HUDEP-2 (cell line): ENCODE results near the gene RASL12.
"Not testable (repeated sequence)": the region's sequence is repeated elsewhere in the genome, so short reads cannot be mapped to it uniquely, and the experiment has no call there.

Experiments used
- DNase-seq, 76 experiments: peaks; one replicate each; lab custom pipeline; 2025; ENCODE audit not compliant: unreplicated experiment in 76 of 76; lab: John Stamatoyannopoulos, UW

Gene RASL12, protein sequence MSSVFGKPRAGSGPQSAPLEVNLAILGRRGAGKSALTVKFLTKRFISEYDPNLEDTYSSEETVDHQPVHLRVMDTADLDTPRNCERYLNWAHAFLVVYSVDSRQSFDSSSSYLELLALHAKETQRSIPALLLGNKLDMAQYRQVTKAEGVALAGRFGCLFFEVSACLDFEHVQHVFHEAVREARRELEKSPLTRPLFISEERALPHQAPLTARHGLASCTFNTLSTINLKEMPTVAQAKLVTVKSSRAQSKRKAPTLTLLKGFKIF

DNA sequence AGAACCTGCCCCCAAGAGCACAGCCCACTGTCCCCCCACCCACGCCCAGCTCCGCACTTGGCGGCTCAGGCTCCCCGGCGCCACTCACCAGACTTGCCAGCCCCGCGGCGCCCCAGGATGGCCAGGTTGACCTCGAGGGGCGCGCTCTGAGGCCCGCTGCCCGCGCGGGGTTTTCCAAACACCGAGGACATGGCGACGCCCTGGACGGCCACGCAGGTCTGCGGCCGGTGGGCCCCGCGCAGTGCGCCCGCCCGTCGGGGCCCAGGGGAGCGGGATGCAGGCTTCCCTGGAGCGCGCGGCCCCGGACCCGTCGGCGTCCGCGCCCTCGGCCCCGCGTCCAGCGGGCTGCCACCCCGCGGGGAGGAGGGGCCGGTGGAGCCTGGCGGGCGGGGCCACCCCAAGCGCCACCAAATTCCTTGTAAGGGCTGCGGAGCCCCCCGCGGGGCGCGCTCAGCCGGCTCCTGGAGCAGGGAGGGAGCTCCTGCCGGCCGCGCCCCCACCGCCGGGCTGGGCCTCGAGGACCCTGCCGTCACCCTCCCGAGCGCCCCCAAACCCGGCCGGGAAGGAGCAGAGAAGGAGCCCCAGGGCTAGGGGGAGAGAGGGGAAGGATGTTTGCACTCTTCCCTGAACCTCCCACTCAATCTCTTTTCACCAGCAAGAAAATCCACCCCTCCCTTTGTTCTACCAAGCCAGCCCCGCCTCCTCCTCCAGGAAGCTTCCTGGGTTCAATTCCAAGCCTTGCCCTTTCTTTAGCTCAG is at the start of gene RASL12:
RASL12 (minus strand) TSS at position 347 of the 758 bp plus-strand sequence; CDS start at position 191, 156 bp downstream.
- DNase-seq: no peak

DNA sequence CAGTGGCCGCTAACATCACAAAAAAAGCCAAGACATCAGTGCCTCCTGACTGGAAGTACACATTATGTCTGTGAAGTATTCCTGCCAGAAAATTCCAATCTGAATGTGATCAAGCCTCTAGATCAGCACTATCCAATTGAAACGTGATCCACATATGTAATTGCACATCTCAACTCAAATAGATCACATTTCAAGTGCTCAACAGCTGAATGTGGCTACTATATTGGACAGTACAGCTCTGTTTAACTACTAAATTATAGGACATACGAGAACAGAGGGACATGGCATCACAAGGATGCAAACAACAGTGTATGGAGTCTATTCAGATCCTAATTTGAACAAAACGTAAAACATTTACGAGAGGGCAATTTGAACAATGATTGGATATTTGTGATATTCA is 47.8 kb upstream of the RASL12 start:
- DNase-seq: no peak

DNA sequence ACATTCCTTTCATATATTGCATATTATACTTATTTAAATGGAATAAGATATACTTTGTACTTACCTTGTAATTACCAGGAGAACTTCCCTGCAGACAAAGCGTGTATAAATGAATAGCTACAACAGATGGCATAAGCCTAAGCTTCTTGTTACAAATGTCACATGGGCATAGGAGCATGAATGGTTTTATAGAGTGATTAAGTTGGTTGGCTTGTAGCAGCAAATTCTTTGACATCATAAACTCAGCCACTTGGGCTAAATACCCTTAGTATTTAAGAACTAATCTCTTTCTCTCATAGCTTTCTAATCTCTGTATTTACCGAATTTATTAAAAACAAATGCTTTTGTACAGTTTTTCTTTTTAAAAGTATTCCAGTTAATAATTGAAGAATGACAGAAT is 47.3 kb upstream of the RASL12 start, which contains the start of gene UBAP1L:
UBAP1L (minus strand) TSS at position 115 of the 400 bp plus-strand sequence. CDS start 8,985 bp downstream, outside the sequence.
- no peak for DNase-seq

DNA sequence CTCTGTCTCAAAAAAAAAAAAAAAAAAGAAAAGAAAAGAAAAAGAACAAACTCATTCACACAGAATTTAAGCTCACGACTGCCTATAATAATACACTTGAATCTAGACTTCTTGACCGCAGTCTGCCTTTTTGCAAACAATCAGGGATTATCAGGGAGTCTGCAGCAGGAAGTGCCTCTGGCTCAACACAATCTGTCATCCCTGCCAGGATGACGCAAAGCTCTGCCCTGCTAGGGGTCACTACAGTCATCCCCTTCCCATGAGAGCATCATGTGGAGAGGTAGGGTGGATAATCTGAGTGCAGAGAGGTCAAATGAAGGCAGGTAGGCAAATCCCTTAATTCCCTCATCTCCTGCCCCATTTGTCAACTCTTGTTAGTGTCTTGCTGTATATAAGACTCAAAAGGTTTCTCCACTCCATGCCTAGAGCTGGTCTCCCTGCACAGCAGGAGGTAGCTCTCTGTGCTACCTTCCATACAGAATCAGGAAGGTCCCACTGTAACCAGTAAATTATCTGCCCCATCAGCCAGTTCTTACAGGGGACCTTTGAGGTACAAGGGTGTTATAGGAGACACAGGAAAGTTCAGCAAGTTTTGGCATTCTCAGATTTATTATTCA is 43.0 kb upstream of the RASL12 start:
- DNase-seq: no peak

DNA sequence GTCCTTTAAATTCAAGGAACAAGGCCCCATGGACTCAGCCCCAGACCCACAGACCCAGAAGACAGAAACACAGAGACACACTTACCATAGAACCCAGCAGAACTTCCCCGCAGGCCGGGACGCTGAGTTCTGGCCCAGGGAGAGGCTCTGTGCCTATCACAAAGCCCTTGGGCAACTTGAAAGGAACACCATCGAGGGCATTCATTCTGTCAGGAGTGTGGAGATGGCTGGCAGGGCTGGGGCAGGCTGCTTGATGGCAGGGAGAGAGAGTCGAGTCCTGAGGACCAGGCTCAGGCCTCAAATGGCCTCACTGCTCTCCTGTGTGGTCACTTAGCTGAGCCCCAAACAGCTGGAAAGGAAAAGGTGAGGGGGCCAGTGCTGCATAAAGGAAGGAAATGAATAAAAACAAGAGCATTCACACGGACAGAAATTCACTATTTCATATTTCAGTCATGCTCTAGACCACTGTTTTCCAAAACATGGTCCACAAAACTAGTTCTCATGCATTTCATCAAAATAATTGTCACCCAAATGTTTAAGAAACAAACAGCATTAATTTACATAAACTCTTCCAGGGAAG is 38.3 kb upstream of the RASL12 start:
- no peak for DNase-seq

DNA sequence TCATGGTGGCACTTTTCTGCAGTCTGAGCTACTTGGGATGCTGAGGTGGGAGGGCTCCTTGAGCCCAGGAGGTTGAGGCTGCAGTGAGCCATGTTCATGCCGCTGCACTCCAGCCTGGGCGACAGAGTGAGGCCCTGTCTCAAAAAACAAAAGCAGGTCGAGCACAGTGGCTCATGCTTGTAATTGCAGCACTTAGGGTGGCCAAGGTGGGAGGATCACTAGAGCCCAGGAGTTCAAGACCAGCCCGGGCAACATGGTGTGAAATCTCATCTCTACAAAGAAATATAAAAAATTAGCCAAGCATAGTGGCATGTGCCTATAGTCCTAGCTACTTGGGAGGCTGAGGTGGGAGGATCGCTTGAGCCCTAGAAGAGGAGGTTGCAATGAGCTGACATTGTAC is 37.2 kb upstream of the RASL12 start:
- no peak for DNase-seq

DNA sequence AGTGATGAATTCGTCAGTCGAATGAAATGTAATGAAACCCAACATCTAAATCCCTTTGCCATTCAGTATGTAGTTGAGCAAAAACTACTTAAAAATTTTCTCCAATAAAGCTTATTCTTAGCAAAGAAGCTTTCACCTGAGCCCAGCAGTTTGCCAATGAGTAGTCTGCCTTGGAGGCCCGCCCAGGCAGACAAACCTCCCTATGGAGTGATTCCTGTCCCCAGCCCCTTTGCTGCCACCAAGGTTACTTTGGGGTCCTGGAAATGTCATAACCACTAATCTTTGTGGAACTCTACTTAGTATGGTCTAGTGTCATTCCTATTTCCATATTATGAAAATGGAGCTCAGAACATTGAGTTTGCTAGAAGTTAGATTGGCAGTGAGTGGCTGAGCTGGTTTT is 35.1 kb upstream of the RASL12 start:
- DNase-seq: no peak

DNA sequence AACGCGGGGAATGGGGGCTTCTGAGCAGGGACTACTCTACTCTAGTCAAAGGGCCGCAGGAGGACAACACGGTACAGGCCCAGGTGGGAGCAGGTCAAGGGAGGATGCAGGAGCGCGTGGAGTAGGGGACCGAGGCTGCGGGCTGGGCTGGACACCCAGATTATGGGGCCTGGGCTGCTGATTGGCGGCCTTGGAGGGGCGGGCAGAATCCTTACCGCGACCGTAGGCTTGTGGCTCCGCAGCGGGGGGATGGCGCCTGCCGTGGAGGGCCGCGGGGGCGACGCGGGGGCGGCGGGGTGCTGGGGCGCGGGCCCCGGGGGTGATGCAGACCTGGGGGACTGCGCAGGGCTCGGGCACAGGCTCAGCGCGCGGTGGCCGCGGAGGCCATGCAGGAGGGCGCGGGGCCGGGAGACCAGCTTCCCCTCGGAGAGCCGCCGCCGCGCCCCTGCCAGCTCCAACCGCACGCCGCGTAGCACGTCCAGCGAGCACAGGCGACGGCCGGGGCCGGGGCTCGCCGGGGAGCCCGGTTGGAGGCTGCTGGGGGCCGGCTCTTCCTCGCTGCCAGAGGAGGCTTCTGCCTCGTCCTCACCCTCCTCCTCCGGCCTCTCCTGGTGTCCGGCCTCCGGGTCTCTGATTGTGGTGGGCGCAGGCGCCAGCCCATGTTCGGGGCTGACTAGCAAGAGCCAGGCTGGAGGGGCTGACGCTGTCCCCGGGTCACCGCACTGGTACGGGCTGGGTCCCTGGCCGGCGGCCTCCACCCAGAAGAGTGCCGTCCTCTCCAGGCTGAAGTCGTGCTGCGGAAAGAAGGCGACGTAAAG is 34.3 kb upstream of the RASL12 start:
- DNase-seq: no peak

DNA sequence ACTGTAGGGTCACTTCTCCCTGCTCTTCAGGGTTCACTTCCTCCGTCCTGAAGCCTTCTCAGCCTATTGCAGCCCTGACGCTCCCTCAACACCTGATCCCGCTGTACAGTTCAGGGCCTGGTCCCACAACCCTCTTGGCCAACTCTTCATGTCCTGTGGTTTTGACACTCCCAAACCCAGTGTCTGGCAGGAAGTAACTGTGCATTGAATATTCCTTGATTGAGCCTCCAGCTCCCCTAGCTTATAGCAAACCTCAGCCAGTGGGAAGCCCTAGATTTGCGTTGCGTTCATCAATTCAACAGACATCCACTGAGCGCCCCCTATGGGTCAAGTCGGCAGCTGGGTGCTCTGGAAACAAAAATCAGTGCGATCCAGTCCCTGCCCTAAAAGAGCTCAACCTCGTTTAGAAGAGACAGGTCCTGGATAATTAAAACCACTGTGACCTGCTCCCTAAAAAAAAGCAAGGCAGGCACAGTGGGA is 33.7 kb upstream of the RASL12 start:
- peak in 38 of 76 experiments; percentile 2 to 59 (median 27) for DNase-seq

DNA sequence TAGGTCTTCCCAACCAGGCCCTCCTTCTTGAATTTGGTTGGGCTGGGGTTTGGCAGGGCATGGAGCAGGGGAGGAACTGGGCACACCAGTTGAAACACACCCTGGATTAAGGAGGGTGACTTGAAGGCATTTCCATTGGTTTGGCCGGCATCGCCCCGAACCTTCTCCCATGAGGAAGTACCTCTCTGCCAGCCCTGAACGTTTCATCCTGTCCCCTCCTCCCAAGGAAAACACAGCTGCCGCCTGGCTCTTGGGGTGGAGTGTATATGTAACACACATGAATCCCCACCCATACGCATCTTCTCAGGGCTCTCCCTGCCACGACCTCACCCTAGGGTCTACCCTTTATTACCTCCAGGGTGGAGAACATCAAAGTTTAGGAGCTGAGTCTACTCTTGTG is 32.7 kb upstream of the RASL12 start:
- DNase-seq: no peak

DNA sequence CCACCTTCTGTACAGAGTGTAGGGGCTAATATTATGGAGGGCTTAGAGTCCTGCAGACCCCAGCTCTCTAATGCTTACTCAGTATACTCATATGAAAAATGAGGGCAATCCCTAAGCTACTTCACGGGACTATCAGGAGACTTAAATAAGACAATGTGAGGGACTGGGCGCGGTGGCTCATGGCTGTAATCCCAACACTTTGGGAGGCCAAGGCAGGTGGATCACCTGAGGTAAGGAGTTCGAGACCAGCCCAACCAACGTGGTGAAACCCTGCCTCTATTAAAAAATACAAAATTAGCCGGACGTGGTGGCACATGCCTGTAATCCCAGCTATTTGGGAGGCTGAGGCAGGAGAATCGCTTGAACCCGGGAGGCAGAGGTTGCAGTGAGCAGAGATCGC is 32.0 kb upstream of the RASL12 start:
- DNase-seq: not testable (repeated sequence)

DNA sequence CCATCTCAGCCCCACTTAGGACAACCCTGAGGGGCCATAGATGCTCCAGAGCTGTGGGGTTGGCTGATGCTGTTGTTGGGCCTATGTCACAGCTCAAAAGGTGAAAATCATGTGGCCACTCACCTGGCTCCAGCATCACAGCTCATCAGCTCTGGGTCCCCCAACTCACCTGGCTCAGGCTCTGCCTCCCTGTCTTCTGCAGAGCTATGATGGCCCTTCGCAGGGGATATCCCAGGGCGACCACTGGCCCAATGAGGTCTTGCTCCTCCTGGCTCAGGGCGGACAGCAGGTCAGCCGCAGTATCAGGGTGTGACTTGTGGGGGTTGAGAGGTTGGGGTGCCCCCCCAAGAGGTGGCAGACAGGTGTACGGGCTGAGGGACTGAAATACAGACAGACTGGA is 31.5 kb upstream of the RASL12 start:
- no peak for DNase-seq

DNA sequence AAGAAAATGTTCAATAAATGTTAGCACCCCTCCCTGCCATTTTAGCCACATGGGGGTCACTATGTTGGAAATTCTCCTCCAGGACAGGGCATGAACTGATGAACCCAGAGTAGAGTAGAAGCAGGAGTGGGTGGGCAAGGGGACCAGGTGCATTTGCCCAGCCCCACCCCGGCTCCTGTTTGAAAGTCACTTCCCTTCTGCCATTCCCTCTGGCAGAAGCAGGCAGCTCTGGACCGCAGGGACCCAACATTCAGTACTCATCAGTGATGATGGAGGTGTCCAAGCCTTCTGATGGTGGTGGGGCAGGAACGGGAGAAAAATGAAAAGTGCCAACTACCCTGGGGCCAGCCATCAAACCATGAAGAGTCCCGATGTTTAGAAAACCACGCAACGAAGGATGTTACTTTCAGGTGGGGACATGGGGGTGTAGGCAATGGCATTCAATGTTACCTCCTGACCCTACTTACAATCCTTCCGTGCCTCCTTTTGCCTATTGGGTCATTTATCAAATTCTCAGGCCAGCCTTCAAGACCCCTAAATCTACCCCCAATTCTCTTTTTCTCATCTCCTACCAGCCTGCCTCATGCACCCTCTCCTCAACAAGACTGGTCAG is 30.0 kb upstream of the RASL12 start:
- DNase-seq: no peak

DNA sequence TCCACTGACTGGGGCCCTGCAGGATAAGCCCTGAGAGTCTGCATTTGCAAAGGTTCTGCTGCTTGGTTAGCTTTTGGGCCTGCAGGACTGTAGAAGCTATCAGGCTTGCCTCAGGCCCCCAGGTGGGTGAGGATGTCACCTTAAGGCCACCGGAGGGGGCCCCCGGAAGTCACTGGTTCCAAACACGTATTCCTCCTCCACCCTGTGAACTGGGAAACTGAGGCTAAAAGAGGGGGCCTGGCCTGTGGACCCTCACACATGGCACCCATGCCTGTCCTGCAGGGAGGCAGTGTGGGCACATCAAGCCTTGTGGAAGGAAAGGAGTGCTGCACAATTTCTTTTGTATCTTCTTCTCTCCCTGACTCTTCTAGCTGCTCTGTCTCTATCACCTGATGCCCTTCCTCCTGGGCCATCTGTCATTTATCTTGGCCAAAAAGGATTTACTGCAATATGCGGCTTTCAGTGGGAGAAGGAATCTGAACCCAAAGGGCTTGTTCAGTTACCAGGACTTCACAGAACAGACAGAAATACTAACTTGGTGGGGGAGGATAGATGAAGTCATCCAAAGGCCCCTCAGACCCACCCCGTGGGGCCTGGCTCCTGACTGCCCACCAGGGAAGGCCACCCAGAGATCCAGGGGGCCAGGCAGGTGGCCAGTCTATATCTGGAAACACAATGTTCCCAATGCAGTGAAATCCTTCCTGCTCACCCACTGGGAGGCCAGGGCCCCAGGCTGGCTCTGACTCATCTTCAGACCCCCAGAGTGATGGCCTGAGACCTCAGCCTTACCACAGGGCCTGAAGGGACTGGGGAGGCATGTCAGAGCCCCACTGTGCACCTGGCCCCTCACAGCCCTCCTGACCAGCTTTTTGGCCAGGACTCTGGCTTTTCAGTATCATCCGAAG is 28.9 kb upstream of the RASL12 start:
- no peak for DNase-seq

DNA sequence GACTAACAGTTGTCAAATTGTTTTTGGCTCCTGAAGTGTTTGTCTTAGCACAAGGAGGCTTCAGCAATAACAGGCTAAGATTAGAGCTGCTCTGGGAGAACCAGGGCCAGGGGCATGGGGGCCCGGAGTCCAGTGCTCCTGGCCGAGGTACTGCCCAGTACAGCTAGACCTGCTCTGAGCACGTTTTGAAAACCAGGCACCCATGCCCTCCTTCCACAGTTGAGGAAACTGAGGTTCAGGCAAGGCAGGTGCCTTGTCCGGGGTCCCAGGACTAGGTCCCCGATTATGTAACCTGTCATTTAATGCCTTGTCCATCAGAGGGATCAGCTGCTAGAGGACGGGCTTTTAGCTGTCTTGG is 27.9 kb upstream of the RASL12 start:
- DNase-seq: no peak

DNA sequence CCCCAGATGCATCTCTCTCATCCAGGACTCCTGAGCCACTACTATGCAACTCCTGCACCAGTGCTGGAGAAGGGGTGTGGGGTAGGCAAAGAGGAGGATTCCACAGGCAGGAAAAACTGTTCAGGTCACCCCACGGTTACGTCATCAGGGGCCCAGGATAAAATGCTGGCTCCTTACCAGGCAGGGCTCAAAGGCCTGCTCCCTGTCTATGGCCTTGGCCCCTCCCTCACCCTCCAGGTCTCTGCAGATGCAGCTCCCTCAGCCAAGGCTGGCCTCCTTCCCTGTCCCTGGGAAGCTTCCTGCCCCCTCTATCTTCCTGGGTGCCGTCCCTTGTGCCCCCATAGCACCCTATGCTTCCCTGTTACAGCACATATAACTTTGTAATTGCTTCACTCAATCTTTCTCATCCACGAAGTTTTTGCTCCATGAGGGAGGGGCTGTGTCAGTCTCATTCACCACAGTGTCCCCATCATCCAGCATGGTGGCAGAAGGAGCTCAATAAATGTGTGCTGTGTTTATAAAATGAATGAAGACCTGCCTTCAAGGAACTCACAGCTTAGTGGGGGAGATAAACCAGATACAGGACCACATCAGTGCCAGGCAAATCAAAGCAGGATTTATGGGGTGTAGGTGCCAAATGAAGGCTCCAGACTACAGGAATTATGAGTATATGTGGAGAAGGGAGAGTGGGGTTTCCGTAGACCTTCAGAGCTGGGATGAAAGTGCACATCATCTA is 27.4 kb upstream of the RASL12 start:
- no peak for DNase-seq

DNA sequence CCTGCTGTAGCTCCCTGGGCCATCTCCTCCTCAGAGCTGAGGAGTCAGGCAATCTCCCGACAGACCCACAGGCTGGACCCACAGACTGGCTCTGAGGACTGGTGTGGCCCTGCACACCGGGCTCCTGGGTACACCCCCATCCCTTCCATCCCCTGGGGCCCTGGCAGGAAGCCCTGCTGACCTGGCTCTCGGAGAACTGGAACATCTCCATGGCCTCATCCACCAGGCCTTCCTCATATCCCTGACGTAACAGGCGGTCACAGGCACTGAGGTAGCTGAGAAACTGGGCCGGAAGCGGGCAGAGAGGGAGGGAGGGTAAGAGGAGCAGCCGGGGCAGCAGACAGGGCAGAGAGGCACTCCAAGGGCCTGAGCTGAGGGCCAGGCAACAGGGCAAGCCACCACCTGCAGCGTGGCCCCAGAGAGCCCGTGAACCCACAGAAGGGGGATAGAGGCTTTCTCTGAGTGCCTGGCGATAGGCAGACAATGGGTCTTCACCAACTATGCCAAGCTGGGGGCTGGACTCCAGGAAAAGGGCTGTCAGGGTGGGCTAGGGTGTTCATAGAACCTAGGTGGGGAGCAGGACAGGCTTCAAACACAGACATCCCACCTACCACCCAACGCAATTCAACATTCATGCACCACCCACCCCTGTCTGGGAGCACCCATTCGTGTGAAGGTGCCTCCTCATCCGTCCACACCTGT is 26.7 kb upstream of the RASL12 start:
- DNase-seq: no peak

DNA sequence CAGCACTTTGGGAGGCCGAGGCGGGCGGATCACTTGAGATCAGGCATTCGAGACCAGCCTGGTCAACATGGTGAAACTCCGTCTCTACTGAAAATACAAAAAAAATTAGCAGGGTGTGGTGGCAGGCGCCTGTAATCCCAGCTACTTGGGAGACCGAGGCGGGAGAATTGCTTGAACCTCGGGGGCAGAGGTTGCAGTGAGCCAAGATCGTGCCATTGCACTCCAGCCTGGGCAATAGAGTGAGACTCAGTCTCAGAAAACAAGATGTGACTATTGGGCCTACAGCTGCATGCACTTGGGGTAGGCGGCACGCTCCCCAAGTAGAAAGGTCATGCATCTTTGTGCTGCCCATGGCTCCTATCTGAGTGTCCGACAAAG is 26.0 kb upstream of the RASL12 start:
- not testable (repeated sequence) for DNase-seq
